ENCODE results near the gene SHISA3.

Gene SHISA3

DNA sequence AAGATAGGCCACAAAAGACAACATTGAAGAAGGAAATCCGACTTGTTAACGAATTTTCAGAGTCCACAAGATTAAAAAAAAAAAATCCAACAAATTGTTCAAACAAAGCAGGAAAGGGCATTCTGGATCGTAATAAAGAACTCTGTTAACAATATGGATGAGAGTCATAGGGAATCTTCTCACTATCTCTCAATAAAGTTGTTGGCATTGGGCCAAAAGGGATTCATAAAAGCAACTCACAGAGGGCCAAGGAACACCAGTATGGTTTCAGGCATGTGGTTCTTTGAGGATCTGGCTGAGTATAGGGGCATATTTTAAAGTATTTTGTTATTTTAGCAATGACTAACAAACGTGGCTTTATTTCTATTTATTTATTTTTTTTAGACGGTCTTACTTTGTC lies 49.5 kb downstream of the SHISA3 start:
- Histone ChIP-seq H3K36me3 (replicated peaks) (no peaks in the 10 kb centered on the region), H3K27ac (no peak overlapping the region), H3K27me3 (replicated peaks) (no peaks in the 10 kb centered on the region), H3K4me3 (ENCODE audit: low read depth, low read length) (no peak overlapping the region)
- in situ Hi-C loops (cut with HindIII; ENCODE audit: low pct_ligation_motif_present, low sequenced_read_pairs) = no loop called here
- no peak for DNase-seq
- TF ChIP-seq, protein P1, sequence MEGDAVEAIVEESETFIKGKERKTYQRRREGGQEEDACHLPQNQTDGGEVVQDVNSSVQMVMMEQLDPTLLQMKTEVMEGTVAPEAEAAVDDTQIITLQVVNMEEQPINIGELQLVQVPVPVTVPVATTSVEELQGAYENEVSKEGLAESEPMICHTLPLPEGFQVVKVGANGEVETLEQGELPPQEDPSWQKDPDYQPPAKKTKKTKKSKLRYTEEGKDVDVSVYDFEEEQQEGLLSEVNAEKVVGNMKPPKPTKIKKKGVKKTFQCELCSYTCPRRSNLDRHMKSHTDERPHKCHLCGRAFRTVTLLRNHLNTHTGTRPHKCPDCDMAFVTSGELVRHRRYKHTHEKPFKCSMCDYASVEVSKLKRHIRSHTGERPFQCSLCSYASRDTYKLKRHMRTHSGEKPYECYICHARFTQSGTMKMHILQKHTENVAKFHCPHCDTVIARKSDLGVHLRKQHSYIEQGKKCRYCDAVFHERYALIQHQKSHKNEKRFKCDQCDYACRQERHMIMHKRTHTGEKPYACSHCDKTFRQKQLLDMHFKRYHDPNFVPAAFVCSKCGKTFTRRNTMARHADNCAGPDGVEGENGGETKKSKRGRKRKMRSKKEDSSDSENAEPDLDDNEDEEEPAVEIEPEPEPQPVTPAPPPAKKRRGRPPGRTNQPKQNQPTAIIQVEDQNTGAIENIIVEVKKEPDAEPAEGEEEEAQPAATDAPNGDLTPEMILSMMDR (IDR thresholded peaks at IDR 0.05; ENCODE audit: low read depth, low read length, missing control alignments) = no peak

All from brain microvascular endothelial cell (primary cell).